Measurements from ENCODE around the gene TPD52L2. TPM values are rescaled to one million over a fixed set of nuclear protein-coding genes. Genes with fewer than 3 reads are reported as not detected.
A peak's percentile ranks its signal among the peaks of the same experiment; 100 is the strongest.
"Not testable (repeated sequence)": the region's sequence is repeated elsewhere in the genome, so short reads cannot be mapped to it uniquely, and the experiment has no call there.

The TPD52L2 gene
- total RNA-seq, 2 experiments from 2014 or later = 43.1 to 44.6 TPM

GRCh38 chr20:63850689-63851547 lies 14.2 kb upstream of the TPD52L2 start:
- no peak overlapping the region for H3K27ac Mint-ChIP-seq
- H3K4me3 Mint-ChIP-seq = no peak overlapping the region
- TF ChIP-seq CTCF (IDR thresholded peaks at IDR 0.05) = no peak
- peak; percentile 90 for DNase-seq
- no peaks in the 10 kb centered on the region for H3K36me3 Mint-ChIP-seq (ENCODE audit: low read depth)
- POLR2A ChIA-PET = interaction anchor here (0.8 to 1.9 kb wide), 2 partner anchors 12 to 125 kb away, joined by 3 to 5 read pairs; no protein-coding TSS in a partner anchor
- peak; percentile 92 for ATAC-seq
- peaks cover 19% of the 10 kb centered on the region for H3K4me1 Mint-ChIP-seq (ENCODE audit: low read depth)
- CTCF ChIA-PET = interaction anchor here (0.7 to 1.2 kb wide), 4 partner anchors 12 to 313 kb away, joined by 3 to 4 read pairs (median 3); no protein-coding TSS in a partner anchor
- intact Hi-C loops (cut with micrococcal nuclease) = no loop called here
- no peaks in the 10 kb centered on the region for H3K9me3 Mint-ChIP-seq
- peaks cover 21% of the 10 kb centered on the region for H3K27me3 Mint-ChIP-seq

- H3K27me3 Mint-ChIP-seq = peaks cover 19% of the 10 kb centered on the region
- H3K4me3 Mint-ChIP-seq; intact Hi-C loops (cut with micrococcal nuclease); H3K9me3 Mint-ChIP-seq; H3K27ac Mint-ChIP-seq; H3K36me3 Mint-ChIP-seq (ENCODE audit: low read depth); DNase-seq; ATAC-seq: not testable (repeated sequence)
- CTCF ChIA-PET = interaction anchor here (0.7 to 1.2 kb wide), 4 partner anchors 12 to 314 kb away, joined by 3 to 4 read pairs (median 3); no protein-coding TSS in a partner anchor
- POLR2A ChIA-PET = interaction anchor here (0.7 to 1.9 kb wide), 4 partner anchors 9 to 124 kb away, joined by 3 to 5 read pairs (median 4); no protein-coding TSS in a partner anchor
- peaks cover 16% of the 10 kb centered on the region for H3K4me1 Mint-ChIP-seq (ENCODE audit: low read depth)
Measured at GRCh38 chr20:63851548-63851943, 13.5 kb upstream of the TPD52L2 start.

GRCh38 chr20:63853733-63854068 lies 11.4 kb upstream of the TPD52L2 start:
- DNase-seq; H3K4me3 Mint-ChIP-seq; H3K9me3 Mint-ChIP-seq; CTCF ChIA-PET; H3K27ac Mint-ChIP-seq; intact Hi-C loops (cut with micrococcal nuclease); H3K36me3 Mint-ChIP-seq (ENCODE audit: low read depth); ATAC-seq: not testable (repeated sequence)
- peaks cover 14% of the 10 kb centered on the region for H3K27me3 Mint-ChIP-seq
- peaks cover 32% of the 10 kb centered on the region for H3K4me1 Mint-ChIP-seq (ENCODE audit: low read depth)
- POLR2A ChIA-PET = interaction anchor here (0.6 kb wide), 1 partner anchor 12 kb away, joined by 3 read pairs; no protein-coding TSS in a partner anchor

- Mint-ChIP-seq H3K9me3 (no peaks in the 10 kb centered on the region), H3K4me3 (no peak overlapping the region), H3K27me3 (peaks cover 12% of the 10 kb centered on the region), H3K4me1 (ENCODE audit: low read depth) (peaks cover 37% of the 10 kb centered on the region), H3K36me3 (ENCODE audit: low read depth) (no peaks in the 10 kb centered on the region), H3K27ac (no peak overlapping the region)
- ChIA-PET POLR2A (interaction anchor here (0.6 to 1.0 kb wide), 2 partner anchors 12 to 227 kb away, joined by 3 read pairs; partner anchors contain the start of gene GMEB2), CTCF (interaction anchor here (1.5 kb wide), 1 partner anchor 11 kb away, joined by 5 read pairs; the partner anchor contains the start of gene TPD52L2)
- intact Hi-C loops (cut with micrococcal nuclease) = no loop called here
- DNase-seq (no peak), ATAC-seq (no peak)
- no peak for TF ChIP-seq CTCF (IDR thresholded peaks at IDR 0.05)
Measured at GRCh38 chr20:63854069-63854765, 10.9 kb upstream of the TPD52L2 start.

- ATAC-seq = no peak
- CTCF ChIA-PET = interaction anchor here (0.7 to 1.5 kb wide), 2 partner anchors 10 to 157 kb away, joined by 3 to 5 read pairs; partner anchors contain the start of gene TPD52L2
- Mint-ChIP-seq H3K27ac (no peak overlapping the region), H3K9me3 (no peaks in the 10 kb centered on the region), H3K4me3 (no peak overlapping the region), H3K27me3 (peaks cover 12% of the 10 kb centered on the region), H3K36me3 (ENCODE audit: low read depth) (peaks cover 1% of the 10 kb centered on the region), H3K4me1 (ENCODE audit: low read depth) (peaks cover 40% of the 10 kb centered on the region)
- intact Hi-C loops (cut with micrococcal nuclease) = no loop called here
- POLR2A ChIA-PET = interaction anchor here (1.0 kb wide), 1 partner anchor 228 kb away, joined by 3 read pairs; the partner anchor contains the start of gene GMEB2
- no peak for DNase-seq
- no peak for TF ChIP-seq CTCF (IDR thresholded peaks at IDR 0.05)
Measured at GRCh38 chr20:63854766-63855362, 10.2 kb upstream of the TPD52L2 start.
